Neural cell (in vitro differentiated cells): ENCODE data around the gene SLC35E3. TPM values are rescaled to one million over a fixed set of nuclear protein-coding genes. Genes with fewer than 3 reads are reported as not detected.

Experiments
- H2AFZ ChIP-seq: fragments of 200-600, 300-800 bp; sonication (generic), shearing (Covaris generic); 2 replicates; pipeline ENCODE4 v1.6.0; 2014; ENCODE audit warnings: low read depth, mild to moderate bottlenecking, antibody characterized with exemption, low read length, moderate library complexity
- H3F3A ChIP-seq: fragments of 200-600 bp; shearing (Covaris generic); 2 replicates; pipeline ENCODE4 v1.6.1; 2016; ENCODE audit warnings: mild to moderate bottlenecking, moderate library complexity, mixed read lengths, antibody characterized with exemption, low read length; ENCODE audit not compliant: insufficient read depth, poor library complexity, severe bottlenecking
- H3K27ac ChIP-seq: fragments of 200-600, 300-800 bp; sonication (generic), shearing (Covaris generic); 2 replicates; pipeline ENCODE4 v1.5.1; 2014; ENCODE audit warnings: mild to moderate bottlenecking, low read length, moderate library complexity
- H3K27me3 ChIP-seq: fragments of 300-800, 200-600 bp; sonication (generic), shearing (Covaris generic); 2 replicates; pipeline ENCODE4 v1.6.0; 2014; ENCODE audit warnings: mild to moderate bottlenecking, low read depth, low read length, moderate library complexity; ENCODE audit not compliant: insufficient read depth
- H3K36me3 ChIP-seq: fragments of 300-800, 200-600 bp; sonication (generic), shearing (Covaris generic); 2 replicates; pipeline ENCODE4 v1.5.1; 2014; ENCODE audit warnings: mild to moderate bottlenecking, antibody characterized with exemption, low read length, moderate library complexity; ENCODE audit not compliant: insufficient read depth
- H3K4me2 ChIP-seq: fragments of 300-800, 200-600 bp; sonication (generic), shearing (Covaris generic); 2 replicates; pipeline ENCODE4 v1.6.0; 2014; ENCODE audit warnings: mild to moderate bottlenecking, low read length
- H3K4me3 ChIP-seq: fragments of 300-800, 200-600 bp; sonication (generic), shearing (Covaris generic); 2 replicates; pipeline ENCODE4 v1.5.1; 2014; ENCODE audit warnings: mild to moderate bottlenecking, low read length, moderate library complexity
- H3K79me2 ChIP-seq: fragments of 200-600 bp; shearing (Covaris generic); replicated peaks from 2 replicates; pipeline ENCODE4 v1.6.0; 2014; ENCODE audit warnings: mild to moderate bottlenecking, low read length, moderate library complexity; ENCODE audit not compliant: insufficient read depth
- H3K9ac ChIP-seq: fragments of 300-800, 200-600 bp; sonication (generic), shearing (Covaris generic); 2 replicates; pipeline ENCODE4 v1.6.1; 2016; ENCODE audit warnings: mild to moderate bottlenecking, low read length, mixed read lengths
- H3K9me2 ChIP-seq: fragments of 200-600 bp; shearing (Covaris generic); 2 replicates; pipeline ENCODE4 v1.6.1; 2016; ENCODE audit warnings: mild to moderate bottlenecking, low read length, mixed read lengths; ENCODE audit not compliant: insufficient read depth
- H3K9me3 ChIP-seq: fragments of 200-600, 300-800 bp; sonication (generic), shearing (Covaris generic); 2 replicates; pipeline ENCODE4 v1.6.1; 2016; ENCODE audit warnings: mild to moderate bottlenecking, mixed run types, low read length, moderate library complexity, mixed read lengths
- H4K20me1 ChIP-seq: fragments of 200-600 bp; shearing (Covaris generic); 2 replicates; pipeline ENCODE4 v1.6.1; 2016; ENCODE audit warnings: mild to moderate bottlenecking, mixed run types; ENCODE audit not compliant: insufficient read depth
- EP300 ChIP-seq: fragments of 450-650 bp; conservative IDR thresholded peaks from 2 replicates; pipeline ENCODE4 v1.6.1; 2014; ENCODE audit warnings: antibody characterized with exemption, mild to moderate bottlenecking, moderate library complexity; ENCODE audit not compliant: poor library complexity, severe bottlenecking
- EZH2 ChIP-seq: fragments of 200-600, 300-800 bp; shearing (Covaris generic), sonication (generic); IDR thresholded peaks from 2 replicates; pipeline ENCODE4 v1.6.1; 2014; ENCODE audit warnings: antibody characterized with exemption, low read length, borderline replicate concordance, mild to moderate bottlenecking; ENCODE audit not compliant: insufficient read depth, poor library complexity, severe bottlenecking
- MXI1 ChIP-seq: fragments of 450-650 bp; conservative IDR thresholded peaks from 2 replicates; pipeline ENCODE4 v1.6.1; 2014; ENCODE audit warnings: antibody characterized with exemption, mild to moderate bottlenecking; ENCODE audit not compliant: poor library complexity, severe bottlenecking
- POLR2AphosphoS5 ChIP-seq: IDR thresholded peaks from 2 replicates; pipeline ENCODE4 v1.6.1; 2012
- RAD21 ChIP-seq: fragments of 450-650 bp; conservative IDR thresholded peaks from 2 replicates; pipeline ENCODE4 v1.6.1; 2014; ENCODE audit warnings: antibody characterized with exemption, mild to moderate bottlenecking, moderate library complexity
- SMC3 ChIP-seq: fragments of 450-650 bp; conservative IDR thresholded peaks from 2 replicates; pipeline ENCODE4 v1.6.1; 2014; ENCODE audit warnings: antibody characterized with exemption, mild to moderate bottlenecking, moderate library complexity; ENCODE audit not compliant: poor library complexity
- TAF1 ChIP-seq: IDR thresholded peaks from 2 replicates; pipeline ENCODE4 v1.6.1; 2012; ENCODE audit warnings: low read depth
- polyA plus RNA-seq: library from polyadenylated mRNA; depleted of rRNA; stranded (reverse); fragments of >200 nt; gene quantifications from 2 replicates; pipeline ENCODE4 v1.2.3, GENCODE V29; 2014
- TF ChIP-seq, protein P1 (sequence below): fragments of 450-650 bp; IDR thresholded peaks from 2 replicates; pipeline ENCODE4 v1.5.1; 2014; ENCODE audit warnings: antibody characterized with exemption, mild to moderate bottlenecking, moderate library complexity; ENCODE audit not compliant: poor library complexity, severe bottlenecking
- TF ChIP-seq, protein P2 (sequence below): IDR thresholded peaks from 2 replicates; pipeline ENCODE4 v1.6.1; 2012; ENCODE audit warnings: borderline replicate concordance

SLC35E3 gene
- polyA plus RNA-seq, 1 donor from 2014 or later, result 10.5 TPM

DNA sequence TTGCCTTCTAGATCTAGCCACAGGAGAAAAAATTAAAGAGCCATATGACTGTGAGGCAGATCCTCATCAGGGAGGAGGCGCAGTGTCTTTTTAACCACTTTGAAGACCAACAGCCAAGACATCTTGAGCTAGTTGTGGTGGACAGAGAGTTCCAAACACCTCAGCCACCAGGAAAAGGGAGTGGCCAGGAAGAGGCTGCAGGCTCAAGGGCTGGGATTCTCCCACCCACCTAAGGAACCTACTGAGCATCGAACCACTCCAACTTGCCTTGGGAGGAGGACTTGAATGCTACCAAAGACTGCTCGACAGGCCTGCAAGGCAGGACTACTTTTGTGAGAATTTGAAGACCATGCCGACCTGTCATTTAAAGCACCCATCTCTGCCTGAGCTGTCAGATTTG, 47.5 kb downstream of the SLC35E3 start:
- Histone ChIP-seq H3K9me3 (no peaks in the 10 kb centered on the region), H3K4me2 (no peak overlapping the region), H2AFZ (no peak overlapping the region), H3K9me2 (no peaks in the 10 kb centered on the region), H3F3A (no peaks in the 10 kb centered on the region), H3K27me3 (no peaks in the 10 kb centered on the region), H3K9ac (no peak overlapping the region), H3K36me3 (no peaks in the 10 kb centered on the region), H3K4me3 (no peak overlapping the region), H3K27ac (no peak overlapping the region), H3K79me2 (no peaks in the 10 kb centered on the region), H4K20me1 (no peaks in the 10 kb centered on the region)
- TF ChIP-seq TAF1 (no peak), EZH2 (no peak), POLR2AphosphoS5 (no peak)

DNA sequence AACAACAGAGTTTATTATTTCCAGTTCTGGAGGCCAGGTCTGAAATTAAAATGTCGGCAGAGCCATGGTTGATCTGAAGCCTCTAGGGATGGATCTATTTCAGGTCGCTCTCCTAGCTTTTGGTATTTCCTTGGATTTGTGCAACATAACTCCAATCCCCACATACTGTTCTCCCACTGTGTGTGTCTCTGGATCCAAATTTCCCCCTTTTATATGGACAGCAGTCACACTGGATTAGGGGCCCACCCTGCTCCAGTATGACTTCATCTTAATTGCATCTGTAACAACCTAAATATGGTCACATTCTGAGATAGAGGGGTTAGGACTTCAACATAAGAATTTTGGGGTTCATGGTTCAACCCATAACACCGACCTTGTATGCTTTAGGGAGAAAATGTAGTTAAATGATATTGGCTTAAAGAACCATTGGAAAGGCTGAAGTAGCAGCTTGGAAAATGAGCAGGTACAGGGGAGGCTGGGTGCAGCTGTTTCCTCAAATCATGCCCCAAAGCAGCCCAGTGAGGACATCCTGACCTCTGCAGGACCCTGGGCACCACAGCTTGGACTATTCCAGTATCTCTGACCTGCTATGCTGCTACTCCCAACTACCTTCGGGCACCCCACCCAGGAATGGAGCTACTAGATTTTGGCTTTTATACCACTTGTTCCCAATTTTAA, 48.1 kb downstream of the SLC35E3 start:
- Histone ChIP-seq H3K79me2 (no peaks in the 10 kb centered on the region), H3K27ac (no peak overlapping the region), H3F3A (no peaks in the 10 kb centered on the region), H3K9me3 (no peaks in the 10 kb centered on the region), H4K20me1 (no peaks in the 10 kb centered on the region), H3K4me3 (no peak overlapping the region), H3K4me2 (no peak overlapping the region), H2AFZ (no peak overlapping the region), H3K36me3 (no peaks in the 10 kb centered on the region), H3K27me3 (no peaks in the 10 kb centered on the region), H3K9ac (no peak overlapping the region), H3K9me2 (no peaks in the 10 kb centered on the region)
- TF ChIP-seq, protein P1, sequence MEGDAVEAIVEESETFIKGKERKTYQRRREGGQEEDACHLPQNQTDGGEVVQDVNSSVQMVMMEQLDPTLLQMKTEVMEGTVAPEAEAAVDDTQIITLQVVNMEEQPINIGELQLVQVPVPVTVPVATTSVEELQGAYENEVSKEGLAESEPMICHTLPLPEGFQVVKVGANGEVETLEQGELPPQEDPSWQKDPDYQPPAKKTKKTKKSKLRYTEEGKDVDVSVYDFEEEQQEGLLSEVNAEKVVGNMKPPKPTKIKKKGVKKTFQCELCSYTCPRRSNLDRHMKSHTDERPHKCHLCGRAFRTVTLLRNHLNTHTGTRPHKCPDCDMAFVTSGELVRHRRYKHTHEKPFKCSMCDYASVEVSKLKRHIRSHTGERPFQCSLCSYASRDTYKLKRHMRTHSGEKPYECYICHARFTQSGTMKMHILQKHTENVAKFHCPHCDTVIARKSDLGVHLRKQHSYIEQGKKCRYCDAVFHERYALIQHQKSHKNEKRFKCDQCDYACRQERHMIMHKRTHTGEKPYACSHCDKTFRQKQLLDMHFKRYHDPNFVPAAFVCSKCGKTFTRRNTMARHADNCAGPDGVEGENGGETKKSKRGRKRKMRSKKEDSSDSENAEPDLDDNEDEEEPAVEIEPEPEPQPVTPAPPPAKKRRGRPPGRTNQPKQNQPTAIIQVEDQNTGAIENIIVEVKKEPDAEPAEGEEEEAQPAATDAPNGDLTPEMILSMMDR, result no peak
- TF ChIP-seq EP300 (no peak), RAD21 (no peak), SMC3 (no peak), TAF1 (no peak)

DNA sequence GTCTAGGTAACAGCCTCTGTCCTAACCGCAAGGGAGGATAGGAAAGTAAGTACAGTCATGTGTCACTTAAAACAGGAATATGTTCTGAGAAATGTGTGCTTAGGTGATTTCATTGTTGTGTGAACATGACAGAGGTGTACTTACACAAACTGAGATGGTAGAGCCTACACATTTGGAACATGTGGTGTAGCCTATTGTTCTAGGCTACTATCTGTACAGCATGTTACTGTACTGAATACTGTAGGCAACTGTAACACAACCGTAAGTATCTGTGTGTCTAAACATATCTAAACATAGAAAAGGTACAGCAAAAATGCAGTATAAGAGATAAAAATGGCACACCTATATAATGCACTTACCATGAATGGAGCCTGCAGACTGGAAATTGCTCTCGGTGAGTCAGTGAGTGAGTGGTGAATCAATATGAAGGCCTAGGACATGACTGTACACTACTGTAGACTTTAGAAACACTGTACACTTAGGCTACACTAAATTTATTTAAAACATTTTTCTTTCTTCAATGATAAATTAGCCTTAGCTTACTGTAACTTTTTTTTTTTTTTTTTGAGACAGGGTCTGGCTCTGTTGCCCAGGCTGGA, 48.8 kb downstream of the SLC35E3 start:
- Histone ChIP-seq H3K27ac (no peak overlapping the region), H2AFZ (no peak overlapping the region), H3K4me3 (no peak overlapping the region), H3F3A (no peaks in the 10 kb centered on the region), H3K9me3 (no peaks in the 10 kb centered on the region), H3K9ac (no peak overlapping the region), H3K36me3 (no peaks in the 10 kb centered on the region), H3K9me2 (no peaks in the 10 kb centered on the region), H4K20me1 (no peaks in the 10 kb centered on the region), H3K27me3 (no peaks in the 10 kb centered on the region), H3K79me2 (no peaks in the 10 kb centered on the region), H3K4me2 (no peak overlapping the region)
- TF ChIP-seq, protein P2, sequence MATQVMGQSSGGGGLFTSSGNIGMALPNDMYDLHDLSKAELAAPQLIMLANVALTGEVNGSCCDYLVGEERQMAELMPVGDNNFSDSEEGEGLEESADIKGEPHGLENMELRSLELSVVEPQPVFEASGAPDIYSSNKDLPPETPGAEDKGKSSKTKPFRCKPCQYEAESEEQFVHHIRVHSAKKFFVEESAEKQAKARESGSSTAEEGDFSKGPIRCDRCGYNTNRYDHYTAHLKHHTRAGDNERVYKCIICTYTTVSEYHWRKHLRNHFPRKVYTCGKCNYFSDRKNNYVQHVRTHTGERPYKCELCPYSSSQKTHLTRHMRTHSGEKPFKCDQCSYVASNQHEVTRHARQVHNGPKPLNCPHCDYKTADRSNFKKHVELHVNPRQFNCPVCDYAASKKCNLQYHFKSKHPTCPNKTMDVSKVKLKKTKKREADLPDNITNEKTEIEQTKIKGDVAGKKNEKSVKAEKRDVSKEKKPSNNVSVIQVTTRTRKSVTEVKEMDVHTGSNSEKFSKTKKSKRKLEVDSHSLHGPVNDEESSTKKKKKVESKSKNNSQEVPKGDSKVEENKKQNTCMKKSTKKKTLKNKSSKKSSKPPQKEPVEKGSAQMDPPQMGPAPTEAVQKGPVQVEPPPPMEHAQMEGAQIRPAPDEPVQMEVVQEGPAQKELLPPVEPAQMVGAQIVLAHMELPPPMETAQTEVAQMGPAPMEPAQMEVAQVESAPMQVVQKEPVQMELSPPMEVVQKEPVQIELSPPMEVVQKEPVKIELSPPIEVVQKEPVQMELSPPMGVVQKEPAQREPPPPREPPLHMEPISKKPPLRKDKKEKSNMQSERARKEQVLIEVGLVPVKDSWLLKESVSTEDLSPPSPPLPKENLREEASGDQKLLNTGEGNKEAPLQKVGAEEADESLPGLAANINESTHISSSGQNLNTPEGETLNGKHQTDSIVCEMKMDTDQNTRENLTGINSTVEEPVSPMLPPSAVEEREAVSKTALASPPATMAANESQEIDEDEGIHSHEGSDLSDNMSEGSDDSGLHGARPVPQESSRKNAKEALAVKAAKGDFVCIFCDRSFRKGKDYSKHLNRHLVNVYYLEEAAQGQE, result no peak
- no peak for TF ChIP-seq EZH2
- no peak for TF ChIP-seq SMC3
- TF ChIP-seq EP300, result no peak
- no peak for TF ChIP-seq TAF1
- TF ChIP-seq POLR2AphosphoS5, result no peak
- TF ChIP-seq, protein P1, result no peak
- no peak for TF ChIP-seq MXI1
- no peak for TF ChIP-seq RAD21
